Measurements from ENCODE around the gene ZNF317. TPM values are rescaled to one million over a fixed set of nuclear protein-coding genes. Genes with fewer than 3 reads are reported as not detected.
"Not testable (repeated sequence)": the region's sequence is repeated elsewhere in the genome, so short reads cannot be mapped to it uniquely, and the experiment has no call there.

The ZNF317 gene
- total RNA-seq, 2 donors from 2014 or later, result 24.8 to 32.3 TPM

DNA sequence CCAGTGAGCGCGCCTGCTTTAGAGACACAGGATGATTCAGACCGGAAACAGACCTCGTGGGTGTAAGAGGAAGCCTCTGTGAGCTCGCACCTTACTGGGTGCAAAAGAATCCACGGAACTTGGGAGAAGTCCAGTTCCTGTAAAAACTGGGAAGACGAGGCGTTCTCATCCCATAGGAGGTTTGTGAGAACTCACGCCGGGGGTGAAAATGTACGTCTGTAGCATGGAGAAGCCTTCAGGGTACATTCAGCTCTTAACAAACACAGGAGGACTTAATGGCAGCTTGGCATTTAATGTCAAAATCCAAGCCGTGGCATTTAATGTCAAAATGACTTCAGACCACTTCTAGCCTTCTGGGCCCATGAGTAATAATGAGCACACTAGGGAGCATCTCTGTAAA, 21.2 kb downstream of the ZNF317 start:
- DNase-seq, result no peak
- intact Hi-C loops (cut with DNase I, micrococcal nuclease), result no loop called here

DNA sequence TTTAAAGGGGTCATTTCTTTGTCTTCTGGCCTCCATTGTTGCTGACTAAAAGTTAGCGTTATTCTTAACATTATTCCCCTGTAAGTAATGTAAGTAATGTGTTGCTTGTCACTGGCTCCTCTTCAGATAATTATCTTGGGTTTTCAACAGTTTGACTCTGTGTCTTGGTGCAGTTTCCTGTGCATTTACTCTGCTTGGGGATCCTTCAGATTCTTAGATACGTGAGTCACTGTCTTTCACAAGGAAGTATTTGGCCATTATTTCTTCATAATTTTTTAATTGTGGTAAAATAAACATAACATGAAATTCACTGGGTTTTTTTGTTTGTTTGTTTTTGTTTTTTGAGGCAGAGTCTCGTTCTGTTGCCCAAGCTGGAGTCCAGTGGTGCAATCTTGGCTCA, 25.1 kb downstream of the ZNF317 start:
- no peak for DNase-seq
- no peak for ATAC-seq
- intact Hi-C loops (cut with DNase I, micrococcal nuclease), result no loop called here

More for the DNA sequence above, 21.2 kb downstream of the ZNF317 start:
- ATAC-seq, result no peak

DNA sequence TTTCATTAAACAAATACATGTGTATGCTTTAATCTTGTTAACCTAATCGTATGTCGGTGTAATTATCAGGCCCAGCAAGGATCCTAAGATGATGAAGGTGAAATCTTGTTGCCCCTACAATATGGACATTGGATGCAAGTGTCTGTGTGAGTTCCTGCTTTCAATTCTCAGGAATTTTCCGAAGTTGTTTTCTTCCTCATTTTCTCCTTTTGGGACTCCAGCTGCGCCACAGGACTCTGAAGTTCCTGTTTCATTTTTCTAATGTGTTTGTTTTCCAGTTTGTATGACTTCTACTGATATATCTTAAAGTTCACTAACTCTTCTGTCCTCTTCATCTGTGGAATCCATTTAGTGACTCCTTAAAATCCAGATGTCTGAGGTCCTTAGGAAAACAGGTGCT, 26.6 kb downstream of the ZNF317 start:
- intact Hi-C loops (cut with DNase I, micrococcal nuclease), result no loop called here
- no peak for ATAC-seq
- DNase-seq, result no peak

DNA sequence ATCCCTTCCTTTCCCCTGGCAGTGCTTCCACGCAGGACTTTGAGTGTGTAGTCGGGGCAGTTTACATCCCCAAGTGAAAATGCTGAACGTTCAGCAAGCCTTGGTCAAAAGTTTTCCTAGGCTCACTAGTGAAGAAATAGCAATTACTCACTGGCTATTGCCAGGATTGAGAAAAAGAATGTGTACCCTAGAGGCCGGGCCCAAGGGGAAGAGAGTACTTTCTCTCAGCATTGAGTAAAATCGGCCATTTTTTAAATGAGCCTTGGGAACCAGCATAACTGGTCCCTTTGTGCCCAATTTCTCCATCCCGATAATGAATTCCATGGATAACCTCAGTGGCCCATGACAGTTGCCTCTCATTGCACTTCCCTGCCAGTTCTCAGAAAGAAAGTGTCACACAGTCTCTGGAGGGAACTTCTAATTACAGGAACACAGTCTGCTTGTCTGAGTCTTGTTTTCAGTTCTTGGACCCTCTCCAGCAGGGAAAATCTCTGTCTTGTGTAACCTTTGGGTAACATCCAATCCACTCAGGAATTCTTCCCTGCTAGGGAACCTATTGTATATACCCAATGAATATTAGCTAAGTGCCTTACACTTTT, 31.3 kb downstream of the ZNF317 start:
- no peak for ATAC-seq
- DNase-seq, result no peak
- intact Hi-C loops (cut with DNase I, micrococcal nuclease), result no loop called here

DNA sequence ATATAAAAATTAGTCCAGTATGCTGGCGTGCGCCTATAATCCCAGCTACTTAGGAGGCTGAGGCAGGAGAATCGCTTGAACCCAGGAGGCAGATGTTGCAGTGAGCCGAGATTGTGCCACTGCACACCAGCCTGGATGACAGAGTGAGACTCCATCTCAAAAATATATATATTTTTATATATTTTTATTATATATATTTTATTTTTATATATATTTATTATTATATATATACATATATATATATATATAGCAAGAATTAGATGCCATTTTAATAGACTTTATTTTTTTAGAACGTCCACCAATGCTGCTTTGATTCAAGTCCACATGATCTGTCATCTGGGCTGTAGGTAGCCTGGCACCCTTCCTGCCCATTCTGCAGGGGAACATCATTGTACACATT, 35.1 kb downstream of the ZNF317 start:
- intact Hi-C loops (cut with DNase I, micrococcal nuclease), result no loop called here
- no peak for ATAC-seq
- DNase-seq, result no peak

DNA sequence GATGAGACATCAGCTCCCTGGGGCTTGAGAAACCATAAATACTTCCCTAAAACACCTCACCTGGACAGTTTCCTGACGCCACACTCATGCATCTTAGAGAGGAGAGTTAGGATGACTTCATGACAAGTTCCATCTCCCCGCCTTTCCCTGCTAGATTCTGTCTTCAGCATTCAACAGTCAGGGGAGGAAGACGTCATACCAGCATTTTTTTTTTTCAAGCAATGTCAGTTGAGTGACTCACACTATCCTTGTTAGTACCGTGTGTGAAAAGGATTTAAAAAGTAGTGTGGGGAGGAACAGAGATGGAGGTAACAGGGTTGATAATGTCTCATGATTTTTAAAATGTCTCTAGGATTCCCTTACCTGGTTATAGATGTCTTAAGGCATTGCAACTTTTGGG, 38.7 kb downstream of the ZNF317 start, which contains the start of gene OR7D2:
Gene OR7D2 (plus strand): TSS at position 79 of the 400 bp plus-strand sequence. CDS start 6,803 bp downstream, outside the sequence.
- ATAC-seq (no peak), DNase-seq (no peak)
- intact Hi-C loops (cut with DNase I, micrococcal nuclease), result no loop called here

DNA sequence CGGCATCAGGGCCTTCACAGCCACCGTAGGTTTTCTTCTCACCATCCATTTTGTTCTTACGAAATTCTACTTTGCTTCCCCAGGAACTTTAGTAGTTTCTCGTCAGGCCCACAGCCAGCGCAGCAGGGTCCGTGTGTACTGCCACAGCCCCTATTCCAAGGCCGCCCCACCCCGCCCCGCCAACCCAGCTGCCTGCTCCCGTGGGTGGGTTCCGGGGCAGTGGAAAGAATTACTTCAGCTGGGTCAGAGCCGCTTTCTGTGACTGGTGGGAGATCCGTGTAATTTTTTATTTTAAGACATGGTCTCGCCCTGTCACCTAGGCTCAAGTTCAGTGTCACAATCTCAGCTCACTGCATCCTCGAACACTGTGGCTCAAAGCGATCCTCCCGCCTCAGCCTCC, 42.8 kb downstream of the ZNF317 start:
- ATAC-seq (no peak), DNase-seq (no peak)
- intact Hi-C loops (cut with DNase I, micrococcal nuclease), result no loop called here

DNA sequence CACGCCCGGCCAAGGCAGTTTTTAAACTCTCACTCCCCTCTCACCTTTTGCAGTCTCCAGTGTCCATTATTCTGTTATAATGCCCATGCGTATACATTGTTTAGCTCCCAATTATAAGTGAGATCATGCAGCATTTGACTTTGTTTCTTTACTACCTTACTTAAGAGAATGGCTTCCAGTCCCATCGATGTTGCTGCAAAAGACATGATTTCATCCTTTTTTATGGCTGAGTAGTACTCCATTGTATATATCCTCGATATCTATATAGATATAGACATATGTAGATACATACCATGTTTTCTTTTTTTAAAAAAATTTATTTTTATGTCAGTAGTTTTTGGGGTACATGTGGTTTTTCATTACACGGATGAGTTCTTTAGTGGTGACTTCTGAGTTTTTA, 47.0 kb downstream of the ZNF317 start:
- DNase-seq (no peak), ATAC-seq (no peak)
- intact Hi-C loops (cut with DNase I, micrococcal nuclease), result no loop called here

DNA sequence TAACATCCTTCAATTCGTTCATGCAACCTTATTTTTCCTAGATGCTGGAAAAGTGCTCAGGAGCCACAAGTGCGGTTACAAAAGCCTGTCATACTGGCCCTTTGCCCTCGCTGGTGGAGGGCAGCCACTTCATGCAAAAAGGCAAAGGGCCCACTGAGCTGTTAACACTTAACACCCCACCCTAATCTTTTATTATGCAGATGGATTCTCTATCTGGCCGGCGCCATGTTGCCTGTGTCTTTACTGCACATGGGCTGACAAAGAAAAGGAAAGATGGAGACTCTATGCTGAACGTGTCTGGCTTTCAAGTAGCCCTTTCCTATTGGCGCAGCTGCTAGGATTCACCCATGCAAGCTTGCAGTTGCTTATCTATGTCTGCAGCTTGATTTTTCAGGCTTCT, 49.3 kb downstream of the ZNF317 start:
- intact Hi-C loops (cut with DNase I, micrococcal nuclease), result no loop called here
- ATAC-seq (no peak), DNase-seq (no peak)

DNA sequence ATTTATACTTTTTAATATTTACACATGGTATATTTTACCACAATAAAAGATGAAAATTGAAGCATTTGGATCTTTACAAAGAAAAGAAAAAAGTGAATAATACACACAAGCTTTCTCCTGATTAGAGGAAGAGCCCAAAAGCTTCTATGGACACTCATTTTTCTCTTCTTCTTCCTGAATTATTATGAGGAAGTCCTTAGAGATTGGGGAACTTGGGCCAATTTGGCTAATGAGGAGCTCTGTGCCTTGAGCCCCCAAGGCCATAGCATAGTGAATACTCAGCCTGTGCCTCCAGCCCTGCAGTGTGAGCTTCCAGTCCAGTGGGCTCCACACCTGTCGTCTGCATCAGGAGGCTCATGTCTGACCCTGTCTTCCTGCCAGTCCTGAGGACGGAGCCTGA, 57.8 kb downstream of the ZNF317 start:
- ATAC-seq; DNase-seq; intact Hi-C loops (cut with DNase I, micrococcal nuclease): not testable (repeated sequence)

DNA sequence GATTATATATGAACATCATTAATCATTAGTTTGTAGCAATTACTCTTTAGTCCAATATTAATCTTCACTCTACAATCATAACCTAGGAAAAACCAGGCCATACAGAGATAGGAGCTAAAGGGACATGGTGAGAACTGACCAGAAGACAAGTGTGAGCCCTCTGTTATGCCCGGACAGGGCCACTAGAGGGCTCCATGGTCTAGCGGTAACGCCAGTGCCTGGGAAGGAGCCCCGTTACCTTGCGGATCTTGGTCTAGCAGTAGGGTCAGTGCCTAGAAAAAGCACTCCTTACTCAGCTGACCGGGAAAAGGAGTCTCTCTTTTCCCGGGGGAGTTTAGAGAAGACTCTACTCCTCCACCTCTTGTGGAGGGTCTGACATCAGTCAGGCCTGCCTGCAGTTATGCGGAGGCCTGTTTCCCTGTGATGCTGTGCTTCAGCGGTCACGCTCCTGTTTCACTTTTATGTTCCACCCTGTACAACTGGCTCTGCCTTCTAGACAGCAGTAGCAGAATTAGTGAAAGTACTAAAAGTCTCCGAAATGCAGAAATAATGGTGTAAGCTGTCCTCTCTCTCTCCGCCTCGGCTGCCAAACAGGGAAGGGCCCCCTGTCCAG, 65.4 kb downstream of the ZNF317 start:
- peak; percentile 36 to 73 for DNase-seq
- ATAC-seq, result peak; percentile 67
- intact Hi-C loops (cut with DNase I, micrococcal nuclease), result no loop called here

Other genes with a start within 250 kb of the ZNF317 start
- gene MUC16, start 130.0 kb upstream of the ZNF317 start, total RNA-seq, result under 1 TPM; under 0.01 to 0.03 TPM
- not detected for gene OR1M1, start 53.3 kb upstream of the ZNF317 start, total RNA-seq
- not detected for gene OR7G2, start 32.9 kb upstream of the ZNF317 start, total RNA-seq
- gene OR7G1, start 24.6 kb upstream of the ZNF317 start, total RNA-seq, result not detected
- gene OR7G3, start 13.4 kb upstream of the ZNF317 start, total RNA-seq, result not detected
- gene OR7D2, start 38.6 kb downstream of the ZNF317 start, total RNA-seq, result not detected
- gene OR7D4, start 79.2 kb downstream of the ZNF317 start, total RNA-seq, result not detected
- gene OR7E24, start 110.5 kb downstream of the ZNF317 start, total RNA-seq, result not detected
- gene ZNF699, start 169.4 kb downstream of the ZNF317 start, total RNA-seq, result 1 to 10 TPM; 3.8 to 4.3 TPM
- gene ZNF559, start 183.8 kb downstream of the ZNF317 start, total RNA-seq, result 1 to 10 TPM; 3.6 to 7.8 TPM
- under 1 TPM; 0.53 to 0.82 TPM for gene ZNF177, start 222.6 kb downstream of the ZNF317 start, total RNA-seq